SK-N-SH treated with all-trans-retinoic acid at 6 μM for 48 hours (cell line): ENCODE measurements around the gene NSMF.

Source experiments
- ATAC-seq: fragments of 200-7000 bp; cut with Tn5 transposase; 3 replicates; pipeline ENCODE4 v1.9.1; 2020; ENCODE audit warnings: mild to moderate bottlenecking, moderate library complexity
- ARNTL ChIP-seq: fragments of 450-650 bp; formaldehyde crosslinking; IDR thresholded peaks from 2 replicates; pipeline ENCODE4 v1.5.0; 2020; ENCODE audit warnings: low read depth, mild to moderate bottlenecking, moderate library complexity, borderline replicate concordance
- BACH2 ChIP-seq: fragments of 250-450 bp; sonication (Bioruptor Pico); IDR thresholded peaks from 2 replicates; pipeline ENCODE4 v1.9.0; 2021; ENCODE audit warnings: mild to moderate bottlenecking, borderline replicate concordance
- ISL1 ChIP-seq: fragments of 250-450 bp; sonication (Bioruptor Pico); IDR thresholded peaks from 2 replicates; pipeline ENCODE4 v2.1.2; 2022; ENCODE audit warnings: mild to moderate bottlenecking, moderate library complexity
- OSR1 ChIP-seq: fragments of 250-450 bp; sonication (Bioruptor Pico); IDR thresholded peaks from 2 replicates; pipeline ENCODE4 v1.8.0; 2022; ENCODE audit warnings: moderate library complexity, mild to moderate bottlenecking, inconsistent platforms
- PATZ1 ChIP-seq: fragments of 250-450 bp; sonication (Bioruptor Pico); IDR thresholded peaks from 2 replicates; pipeline ENCODE4 v1.8.0; 2020; ENCODE audit warnings: mild to moderate bottlenecking, moderate library complexity, borderline replicate concordance
- POU6F1 ChIP-seq: fragments of 250-450 bp; sonication (Bioruptor Pico); IDR thresholded peaks from 2 replicates; pipeline ENCODE4 v1.8.0; 2021; ENCODE audit warnings: low read depth, mild to moderate bottlenecking, moderate library complexity, borderline replicate concordance
- RARB ChIP-seq: fragments of 250-450 bp; sonication (Bioruptor Pico); IDR thresholded peaks from 2 replicates; pipeline ENCODE4 v1.8.0; 2021; ENCODE audit warnings: mild to moderate bottlenecking, moderate library complexity
- SNAI2 ChIP-seq: fragments of 250-450 bp; sonication (Bioruptor Pico); IDR thresholded peaks from 2 replicates; pipeline ENCODE4 v1.5.0; 2020; ENCODE audit warnings: mild to moderate bottlenecking, moderate library complexity
- TOX ChIP-seq: fragments of 250-450 bp; sonication (Bioruptor Pico); IDR thresholded peaks from 2 replicates; pipeline ENCODE4 v1.8.0; 2021; ENCODE audit warnings: mild to moderate bottlenecking, moderate library complexity, borderline replicate concordance
- TSHZ2 ChIP-seq: fragments of 250-450 bp; sonication (Bioruptor Pico); IDR thresholded peaks from 2 replicates; pipeline ENCODE4 v1.5.0; 2020; ENCODE audit warnings: mild to moderate bottlenecking, moderate library complexity
- ZFP3 ChIP-seq: fragments of 250-450 bp; sonication (Bioruptor Pico); IDR thresholded peaks from 2 replicates; pipeline ENCODE4 v1.5.0; 2020; ENCODE audit warnings: mild to moderate bottlenecking, moderate library complexity
- ZFP30 ChIP-seq: fragments of 450-650 bp; formaldehyde crosslinking; IDR thresholded peaks from 2 replicates; pipeline ENCODE4 v1.5.0; 2022; ENCODE audit warnings: mild to moderate bottlenecking, moderate library complexity
- ZNF565 ChIP-seq: fragments of 450-650 bp; formaldehyde crosslinking; conservative IDR thresholded peaks from 2 replicates; pipeline ENCODE4 v1.5.0; 2020; ENCODE audit warnings: low read depth, mild to moderate bottlenecking, moderate library complexity
- ZNF8 ChIP-seq: fragments of 450-650 bp; formaldehyde crosslinking; IDR thresholded peaks from 2 replicates; pipeline ENCODE4 v1.5.0; 2020; ENCODE audit warnings: mild to moderate bottlenecking, moderate library complexity

Gene NSMF

GRCh38 chr9:137461316-137461662 is 2.2 kb upstream of the NSMF start (continued):
- TF ChIP-seq POU6F1 (CRISPR knock-in tag) (no peak), TOX (no peak), SNAI2 (no peak), ARNTL (no peak), ZFP30 (CRISPR knock-in tag) (no peak), ISL1 (CRISPR knock-in tag) (no peak), ZNF8 (CRISPR knock-in tag) (no peak), RARB (CRISPR knock-in tag) (no peak)

GRCh38 chr9:137460363-137461315 is 1.5 kb upstream of the NSMF start:
- ATAC-seq = no peak
- TF ChIP-seq POU6F1 (CRISPR knock-in tag) (no peak), SNAI2 (no peak), OSR1 (CRISPR knock-in tag) (no peak), ZFP3 (no peak)

- ATAC-seq = peak; percentile 11
- TF ChIP-seq POU6F1 (CRISPR knock-in tag) = no peak
- no peak for TF ChIP-seq ARNTL
- TF ChIP-seq ZFP3 = no peak
- TF ChIP-seq, all 23 proteins: peak for 0
These were observed 648 bp upstream of the NSMF start for GRCh38 chr9:137459601-137460362.

GRCh38 chr9:137458194-137459151 is 661 bp downstream of the NSMF start:
- 0 out of 2 replicates have a peak, but pooled peaks have one; percentile 58 for TF ChIP-seq PATZ1 (CRISPR knock-in tag)
- TF ChIP-seq ZNF8 (CRISPR knock-in tag) = no peak
- no peak for TF ChIP-seq TSHZ2 (CRISPR knock-in tag)
- no peak for TF ChIP-seq BACH2 (CRISPR knock-in tag)
- TF ChIP-seq ZNF565 (CRISPR knock-in tag) = no peak

More at GRCh38 chr9:137458194-137459151, 661 bp downstream of the NSMF start:
- ATAC-seq = peak; percentile 13
